GM21447 (cell line): Measurements from ENCODE around the gene CHD5.

Experiments
- ATAC-seq: cut with Tn5 transposase; IDR thresholded peaks from one replicate; pipeline ENCODE4 v1.9.1; 2021; ENCODE audit not compliant: unreplicated experiment

CHD5 gene

DNA sequence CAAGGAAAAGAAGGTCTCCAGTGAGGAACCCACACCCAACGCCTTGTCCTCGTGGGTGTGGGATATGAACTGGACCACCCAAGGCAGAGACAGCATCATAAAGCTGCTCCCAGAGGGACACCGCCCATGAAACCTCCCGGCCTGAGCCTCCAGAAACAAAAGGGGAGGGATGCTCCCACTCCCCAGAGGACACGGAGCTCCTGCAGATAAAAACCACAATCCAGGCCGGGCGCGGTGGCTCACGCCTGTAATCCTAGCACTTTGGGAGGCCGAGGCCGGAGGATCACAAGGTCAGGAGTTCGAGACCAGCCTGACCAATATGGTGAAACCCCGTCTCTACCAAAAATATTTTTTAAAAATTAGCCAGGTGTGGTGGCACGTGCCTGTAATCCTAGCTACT, 66.4 kb downstream of the CHD5 start:
- ATAC-seq: no peak

DNA sequence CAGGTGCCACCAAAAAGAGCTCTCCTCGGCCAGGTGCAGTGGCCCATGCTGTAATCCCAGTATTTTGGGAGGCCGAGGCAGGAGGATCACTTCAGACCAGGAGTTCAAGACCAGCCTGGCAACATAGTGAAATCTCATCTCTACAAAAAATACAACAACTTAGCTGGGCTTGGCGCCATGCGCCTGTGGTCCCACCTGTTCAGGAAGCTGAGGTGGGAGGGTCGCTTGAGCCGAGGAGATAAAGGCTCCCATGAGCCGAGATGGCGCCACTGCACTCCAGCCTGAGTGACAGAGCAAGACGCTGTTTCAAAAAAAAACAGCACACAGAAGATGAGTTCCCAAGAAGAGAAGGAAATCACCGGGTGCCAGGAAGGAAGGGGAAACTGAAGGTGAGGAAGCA, 67.0 kb downstream of the CHD5 start:
- no peak for ATAC-seq

GRCh38 chr1:6112690-6113005, 67.5 kb downstream of the CHD5 start:
- no peak for ATAC-seq

- ATAC-seq: no peak
Observed at GRCh38 chr1:6111991-6112689, 68.0 kb downstream of the CHD5 start.

DNA sequence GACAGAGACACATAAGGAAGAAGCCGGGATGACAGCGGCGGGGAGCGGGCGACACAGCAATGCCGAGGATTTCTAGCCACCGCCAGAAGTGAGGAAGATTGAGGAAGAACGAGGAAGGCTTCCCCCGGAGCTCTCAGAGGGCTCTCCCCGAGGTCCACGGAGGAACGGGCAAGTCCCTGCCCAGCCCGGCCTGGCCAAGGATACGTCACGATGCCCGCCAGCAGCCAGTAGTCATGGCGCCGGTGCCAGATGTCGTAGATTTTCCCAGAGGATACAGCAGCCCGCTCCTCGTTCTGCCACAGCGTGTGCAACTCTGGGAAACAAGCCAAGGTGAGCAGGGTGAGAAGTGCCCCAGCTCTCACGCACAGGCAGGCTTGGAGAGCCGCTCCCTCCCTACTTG, 68.5 kb downstream of the CHD5 start:
- no peak for ATAC-seq

DNA sequence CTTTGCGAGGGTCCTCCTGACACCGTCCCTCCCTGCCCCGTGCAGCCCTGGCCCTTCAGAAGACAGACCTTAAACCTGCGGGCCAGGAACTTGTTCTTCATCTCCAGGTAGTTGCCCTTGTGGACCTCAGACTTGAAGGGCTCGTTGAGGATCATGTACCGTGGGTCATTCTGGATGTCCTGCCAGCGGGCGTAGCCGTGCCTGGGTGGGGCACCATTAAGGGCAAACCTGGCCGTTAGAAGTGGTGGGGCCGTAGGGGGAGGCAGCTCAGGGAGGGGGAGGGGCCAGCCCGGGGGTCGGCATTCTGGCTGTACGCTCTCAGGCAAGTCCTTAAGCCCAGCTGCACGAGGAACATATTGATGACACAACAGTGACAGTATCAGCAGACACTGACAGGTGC, 69.8 kb downstream of the CHD5 start:
- no peak for ATAC-seq

GRCh38 chr1:6109688-6110087, 70.4 kb downstream of the CHD5 start:
- no peak for ATAC-seq

GRCh38 chr1:6108937-6109614, 71.0 kb downstream of the CHD5 start:
- ATAC-seq: no peak

DNA sequence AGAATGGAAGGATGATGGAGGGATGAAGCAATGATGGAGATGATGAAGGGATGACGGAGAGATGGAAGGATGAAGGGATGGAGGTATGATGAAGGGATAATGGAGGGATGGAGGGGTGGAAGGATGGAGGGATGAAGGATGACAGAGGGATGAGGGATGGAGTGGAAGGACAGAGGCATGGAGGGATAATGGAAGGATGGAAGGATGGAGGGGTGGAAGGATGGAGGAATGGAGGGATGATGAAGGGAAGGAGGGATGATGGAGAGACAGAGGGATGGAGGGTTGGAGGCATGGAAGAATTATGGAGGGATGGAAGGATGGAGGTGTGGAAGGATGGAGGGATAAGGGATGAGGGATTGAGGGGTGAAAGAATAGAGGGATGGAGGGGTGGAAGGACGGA, 71.6 kb downstream of the CHD5 start:
- no peak for ATAC-seq

DNA sequence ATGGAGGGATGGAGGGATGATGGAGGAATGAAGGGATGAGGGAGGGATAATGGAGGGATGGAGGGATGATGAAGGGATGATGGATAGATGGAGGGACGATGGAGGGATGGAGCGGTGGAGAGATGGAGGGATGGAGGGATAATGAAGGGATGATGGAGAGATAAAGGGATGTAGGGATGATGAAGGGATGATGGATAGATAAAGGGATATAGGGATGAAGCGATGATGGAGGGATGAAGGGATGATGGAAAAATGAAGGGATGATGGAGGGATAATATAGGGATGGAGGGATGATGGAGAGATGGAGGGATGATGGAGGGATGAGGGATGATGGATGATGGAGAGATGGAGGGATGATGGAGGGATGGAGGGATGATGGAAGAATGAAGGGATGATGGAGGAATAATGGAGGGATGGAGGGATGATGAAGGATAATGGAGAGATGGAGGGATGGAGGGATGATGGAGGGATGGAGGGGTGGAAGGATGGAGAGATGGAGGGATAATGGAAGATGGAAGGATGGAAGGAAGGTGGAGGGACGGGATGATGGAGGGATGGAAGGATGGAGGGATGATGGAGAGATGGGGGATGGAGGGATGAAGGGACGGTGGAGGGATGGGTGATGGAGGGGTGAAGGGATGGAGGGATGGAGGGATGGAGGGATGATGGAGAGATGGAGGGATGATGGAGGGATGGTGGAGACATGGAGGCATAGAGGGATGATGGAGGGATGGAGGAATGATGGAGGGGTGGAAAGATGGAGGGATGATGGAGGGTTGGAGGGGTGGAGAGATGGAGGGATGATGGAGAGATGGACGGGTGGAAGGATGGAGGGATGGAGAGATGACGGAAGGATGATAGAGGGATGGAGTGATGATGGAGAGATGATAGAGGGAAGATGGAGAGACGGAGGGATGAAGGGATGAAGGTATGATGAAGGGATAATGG, 72.4 kb downstream of the CHD5 start:
- ATAC-seq: no peak

DNA sequence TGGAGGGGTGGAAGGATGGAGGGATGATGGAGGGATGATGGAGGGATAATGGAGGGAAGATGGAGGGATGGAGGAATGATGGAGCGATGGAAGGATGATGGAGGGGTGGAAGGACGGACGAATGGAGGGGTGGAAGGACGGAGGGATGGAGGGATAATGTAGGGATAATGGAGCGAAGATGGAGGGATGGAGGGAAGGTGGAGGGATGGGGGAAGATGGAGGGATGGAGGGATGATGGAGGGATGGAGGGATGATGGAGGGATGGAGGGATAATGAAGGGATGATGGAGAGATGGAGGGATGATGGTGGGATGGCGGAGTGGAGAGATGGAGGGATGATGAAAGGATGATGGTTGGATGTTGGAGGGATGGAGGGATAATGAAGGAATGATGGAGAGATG, 73.1 kb downstream of the CHD5 start:
- ATAC-seq: no peak

DNA sequence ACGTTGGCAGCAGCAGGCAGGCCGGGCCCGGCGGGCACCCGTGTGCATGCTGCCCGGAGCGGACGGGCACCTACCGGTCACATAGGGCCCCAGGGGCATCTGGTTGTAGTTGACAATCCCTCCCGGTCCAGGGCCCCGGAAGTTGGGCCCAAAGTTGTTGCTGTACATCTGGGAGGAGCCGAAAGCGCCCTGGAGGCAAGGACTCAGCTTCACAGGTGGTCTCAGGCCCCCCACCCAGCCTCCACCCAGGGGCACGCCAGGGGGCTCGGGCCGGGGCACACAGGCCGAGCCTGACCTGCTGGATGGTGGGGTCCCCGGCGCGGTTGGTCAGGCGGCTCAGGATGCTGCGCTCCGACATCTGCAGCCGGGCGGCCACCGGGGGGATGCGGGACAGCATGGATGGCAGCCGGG, 73.8 kb downstream of the CHD5 start:
- ATAC-seq: no peak

- no peak for ATAC-seq
Observed at GRCh38 chr1:6105763-6106162, 74.4 kb downstream of the CHD5 start.

- no peak for ATAC-seq
Observed at GRCh38 chr1:6105218-6105679, 74.9 kb downstream of the CHD5 start.

DNA sequence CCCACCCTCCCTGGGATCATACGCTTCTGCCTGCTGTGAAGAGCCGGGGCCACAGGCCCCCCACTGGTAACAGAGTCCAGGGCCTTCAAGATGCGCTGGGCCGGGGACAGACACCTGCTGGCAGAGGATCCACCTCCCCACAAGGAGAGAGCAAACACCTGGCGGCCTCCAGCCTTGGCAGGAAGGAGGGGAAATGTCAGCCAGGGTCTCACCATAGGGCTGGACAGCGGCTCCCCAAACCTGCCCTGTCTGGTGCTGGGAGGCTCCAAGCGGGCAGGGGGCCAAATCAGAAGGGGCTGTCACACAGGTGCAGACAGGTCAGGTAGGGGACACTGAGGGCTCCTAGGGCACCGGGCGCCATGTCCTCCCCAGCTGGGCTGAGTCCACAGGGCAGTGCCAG, 75.5 kb downstream of the CHD5 start:
- no peak for ATAC-seq

DNA sequence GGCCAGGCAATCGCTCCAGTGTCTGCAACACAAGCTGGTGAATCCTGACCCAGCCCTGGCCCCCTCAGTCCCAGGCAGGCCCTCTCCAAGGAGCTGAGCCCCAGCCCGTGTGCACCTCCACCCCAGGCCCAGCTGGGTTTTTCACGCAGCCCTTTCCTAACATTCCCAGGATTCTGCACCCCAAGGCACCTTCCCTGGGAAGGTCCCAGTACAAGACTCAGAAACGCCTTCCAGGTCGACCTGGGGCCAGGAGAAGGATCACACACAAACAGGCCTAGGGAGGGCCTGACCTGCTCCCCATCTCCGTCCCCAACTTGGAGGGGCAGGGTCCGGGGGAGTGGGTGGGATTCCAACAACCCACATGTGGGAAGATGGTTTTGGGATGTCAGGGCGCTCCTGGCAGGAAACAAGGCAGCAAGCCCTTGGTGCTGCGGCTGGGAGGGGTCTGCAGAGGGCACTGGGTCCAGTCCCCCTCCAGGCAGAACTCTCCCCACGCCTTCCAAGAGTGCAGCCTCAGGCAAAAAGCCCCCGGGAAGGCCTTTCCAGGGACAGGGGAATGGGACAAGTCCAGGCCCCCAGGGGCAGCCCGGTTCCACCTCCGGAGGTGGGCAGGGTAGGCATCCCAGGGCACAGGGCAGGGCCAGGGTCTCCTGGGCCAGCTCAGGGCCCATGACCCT, 76.1 kb downstream of the CHD5 start:
- ATAC-seq: no peak

DNA sequence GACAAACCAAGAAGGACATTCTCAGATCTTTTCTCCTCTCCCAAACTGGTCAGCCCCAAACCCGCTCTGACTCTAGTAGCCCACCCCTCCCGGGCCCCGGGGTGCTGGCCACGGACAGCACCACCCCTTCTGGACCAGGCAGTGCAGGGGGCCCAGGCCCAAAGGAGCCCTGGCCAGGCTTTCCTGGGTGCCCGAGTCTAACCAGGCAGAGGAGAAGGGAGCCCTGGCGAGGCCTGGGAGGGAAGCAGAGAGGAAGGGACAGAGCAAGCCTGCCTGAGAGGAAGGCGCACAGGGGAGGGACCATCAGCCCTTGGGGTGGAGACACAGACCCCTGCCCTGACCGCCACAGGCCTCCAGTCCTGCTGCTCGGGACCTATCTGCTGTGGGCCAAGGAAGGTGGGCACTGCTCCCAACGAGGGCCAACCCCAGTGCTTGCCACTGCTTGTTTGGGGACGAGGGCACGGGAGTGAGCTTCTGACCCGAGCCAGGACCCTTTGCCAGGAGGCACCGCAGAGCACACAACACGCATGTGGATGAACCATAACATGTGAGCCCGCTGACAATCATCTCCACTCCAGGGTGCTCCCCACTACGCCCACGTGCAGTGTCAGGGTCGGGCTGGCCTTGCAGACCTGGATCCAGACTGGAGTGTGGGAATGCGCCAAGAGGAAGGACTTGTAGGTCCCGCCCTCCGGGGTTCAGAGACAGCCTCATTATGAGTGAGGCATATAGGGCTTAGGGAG, 76.8 kb downstream of the CHD5 start:
- no peak for ATAC-seq

DNA sequence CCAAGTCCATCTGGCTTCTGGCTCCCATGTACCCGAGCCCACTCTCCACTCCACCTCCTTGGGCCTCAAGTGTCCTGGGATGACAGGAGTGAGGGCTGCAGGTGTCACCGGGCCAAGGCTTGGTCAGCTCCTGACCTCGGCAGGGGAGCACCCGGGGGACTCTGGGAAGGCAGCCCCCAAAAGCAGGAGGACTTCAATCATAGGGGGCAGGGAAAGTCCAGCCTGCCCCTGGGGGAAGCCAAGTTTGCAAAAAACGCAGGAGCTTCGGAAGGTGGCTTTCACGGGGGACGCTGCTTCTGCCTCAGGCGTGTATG, 77.6 kb downstream of the CHD5 start:
- ATAC-seq: no peak

GRCh38 chr1:6101826-6102531, 78.1 kb downstream of the CHD5 start:
- no peak for ATAC-seq
